SH-SY5Y (cell line): ENCODE results near the gene FLVCR1.

Experiments used
- GATA2 ChIP-seq: IDR thresholded peaks from 2 replicates; pipeline ENCODE4 v1.6.1; 2011; ENCODE audit warnings: mild to moderate bottlenecking, low read depth, low read length
- GATA3 ChIP-seq: IDR thresholded peaks from 2 replicates; pipeline ENCODE4 v1.6.1; 2011; ENCODE audit warnings: low read depth, mild to moderate bottlenecking, low read length, moderate library complexity

DNA sequence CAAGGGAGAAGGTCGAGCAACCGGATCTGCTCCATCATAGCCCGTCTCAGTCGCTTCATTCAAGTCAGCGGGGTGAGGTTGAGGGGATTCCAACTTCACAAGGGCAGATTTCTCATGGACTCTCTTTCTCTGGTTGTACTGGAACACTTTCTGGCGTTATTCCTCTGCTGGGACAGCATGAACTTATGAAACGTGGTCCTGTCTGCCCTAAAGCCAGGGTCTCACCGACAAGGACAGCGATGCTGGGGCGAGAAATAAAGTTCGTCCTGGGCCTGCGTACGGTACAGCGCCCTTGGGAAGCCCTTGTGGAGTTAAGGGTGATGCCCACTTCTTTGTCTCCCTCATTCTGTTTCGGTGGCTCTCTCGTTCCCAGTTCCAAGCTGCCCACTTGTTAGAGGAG lies 1.3 kb upstream of the FLVCR1 start:
- TF ChIP-seq GATA3 (no peak), GATA2 (no peak)
